ENCODE results near the gene UBE2E1.

Gene UBE2E1

GRCh38 chr3:23921052-23921511, 115.3 kb downstream of the UBE2E1 start:
- Mint-ChIP-seq H3K4me3 (no peak overlapping the region), H3K27me3 (ENCODE audit: low read depth) (peaks cover 3% of the 10 kb centered on the region)

GRCh38 chr3:23923786-23924185, 118.0 kb downstream of the UBE2E1 start:
- peaks cover 5% of the 10 kb centered on the region for H3K27me3 Mint-ChIP-seq (ENCODE audit: low read depth)
- no peak overlapping the region for H3K4me3 Mint-ChIP-seq
- H3K9me3 Mint-ChIP-seq, result no peaks in the 10 kb centered on the region
- H3K27ac Mint-ChIP-seq, result no peak overlapping the region
- peaks cover 29% of the 10 kb centered on the region for H3K36me3 Mint-ChIP-seq (ENCODE audit: low read depth)
- H3K4me1 Mint-ChIP-seq (ENCODE audit: low read depth), result peaks cover 14% of the 10 kb centered on the region
- no peak for DNase-seq (ENCODE audit: low spot score)

More at GRCh38 chr3:23921052-23921511, 115.3 kb downstream of the UBE2E1 start:
- Mint-ChIP-seq H3K36me3 (ENCODE audit: low read depth) (peaks cover 47% of the 10 kb centered on the region), H3K27ac (no peak overlapping the region), H3K4me1 (ENCODE audit: low read depth) (peaks cover 24% of the 10 kb centered on the region), H3K9me3 (no peaks in the 10 kb centered on the region)
- DNase-seq (ENCODE audit: low spot score), result no peak

- Mint-ChIP-seq H3K9me3 (no peaks in the 10 kb centered on the region), H3K4me3 (no peak overlapping the region), H3K36me3 (ENCODE audit: low read depth) (peaks cover 5% of the 10 kb centered on the region), H3K27me3 (ENCODE audit: low read depth) (peaks cover 12% of the 10 kb centered on the region), H3K4me1 (ENCODE audit: low read depth) (no peaks in the 10 kb centered on the region), H3K27ac (no peak overlapping the region)
- DNase-seq (ENCODE audit: low spot score), result no peak
Observed at GRCh38 chr3:23926246-23926645, 120.5 kb downstream of the UBE2E1 start.

- Mint-ChIP-seq H3K27ac (no peak overlapping the region), H3K4me1 (ENCODE audit: low read depth) (no peaks in the 10 kb centered on the region), H3K4me3 (no peak overlapping the region), H3K9me3 (no peaks in the 10 kb centered on the region), H3K27me3 (ENCODE audit: low read depth) (peaks cover 12% of the 10 kb centered on the region), H3K36me3 (ENCODE audit: low read depth) (peaks cover 1% of the 10 kb centered on the region)
- no peak for DNase-seq (ENCODE audit: low spot score)
Observed at GRCh38 chr3:23926736-23927135, 121.0 kb downstream of the UBE2E1 start.

GRCh38 chr3:23928524-23928923, 122.8 kb downstream of the UBE2E1 start:
- Mint-ChIP-seq H3K9me3 (no peaks in the 10 kb centered on the region), H3K36me3 (ENCODE audit: low read depth) (no peaks in the 10 kb centered on the region), H3K4me1 (ENCODE audit: low read depth) (no peaks in the 10 kb centered on the region), H3K27me3 (ENCODE audit: low read depth) (peaks cover 18% of the 10 kb centered on the region), H3K27ac (no peak overlapping the region), H3K4me3 (no peak overlapping the region)
- DNase-seq (ENCODE audit: low spot score), result no peak

GRCh38 chr3:23931597-23931996, 125.8 kb downstream of the UBE2E1 start:
- Mint-ChIP-seq H3K4me3 (no peak overlapping the region), H3K36me3 (ENCODE audit: low read depth) (no peaks in the 10 kb centered on the region), H3K9me3 (no peaks in the 10 kb centered on the region), H3K27ac (no peak overlapping the region), H3K27me3 (ENCODE audit: low read depth) (peaks cover 23% of the 10 kb centered on the region), H3K4me1 (ENCODE audit: low read depth) (no peaks in the 10 kb centered on the region)
- no peak for DNase-seq (ENCODE audit: low spot score)

- Mint-ChIP-seq H3K27me3 (ENCODE audit: low read depth) (peaks cover 30% of the 10 kb centered on the region), H3K4me3 (no peak overlapping the region), H3K36me3 (ENCODE audit: low read depth) (no peaks in the 10 kb centered on the region), H3K4me1 (ENCODE audit: low read depth) (no peaks in the 10 kb centered on the region), H3K27ac (no peak overlapping the region), H3K9me3 (no peaks in the 10 kb centered on the region)
- DNase-seq (ENCODE audit: low spot score), result no peak
Observed at GRCh38 chr3:23932571-23932970, 126.8 kb downstream of the UBE2E1 start.

GRCh38 chr3:23934253-23934652, 128.5 kb downstream of the UBE2E1 start:
- no peaks in the 10 kb centered on the region for H3K4me1 Mint-ChIP-seq (ENCODE audit: low read depth)
- no peak overlapping the region for H3K4me3 Mint-ChIP-seq
- H3K36me3 Mint-ChIP-seq (ENCODE audit: low read depth), result no peaks in the 10 kb centered on the region
- H3K27ac Mint-ChIP-seq, result no peak overlapping the region
- H3K9me3 Mint-ChIP-seq, result no peaks in the 10 kb centered on the region
- peaks cover 32% of the 10 kb centered on the region for H3K27me3 Mint-ChIP-seq (ENCODE audit: low read depth)
- no peak for DNase-seq (ENCODE audit: low spot score)

- DNase-seq (ENCODE audit: low spot score), result no peak
- H3K4me1 Mint-ChIP-seq (ENCODE audit: low read depth), result no peaks in the 10 kb centered on the region
- H3K36me3 Mint-ChIP-seq (ENCODE audit: low read depth), result no peaks in the 10 kb centered on the region
- no peak overlapping the region for H3K27ac Mint-ChIP-seq
- no peak overlapping the region for H3K4me3 Mint-ChIP-seq
- peaks cover 35% of the 10 kb centered on the region for H3K27me3 Mint-ChIP-seq (ENCODE audit: low read depth)
- no peaks in the 10 kb centered on the region for H3K9me3 Mint-ChIP-seq
Observed at GRCh38 chr3:23937296-23937695, 131.5 kb downstream of the UBE2E1 start.

- H3K27ac Mint-ChIP-seq, result no peak overlapping the region
- H3K27me3 Mint-ChIP-seq (ENCODE audit: low read depth), result peaks cover 41% of the 10 kb centered on the region
- H3K4me1 Mint-ChIP-seq (ENCODE audit: low read depth), result no peaks in the 10 kb centered on the region
- H3K4me3 Mint-ChIP-seq, result no peak overlapping the region
- H3K36me3 Mint-ChIP-seq (ENCODE audit: low read depth), result no peaks in the 10 kb centered on the region
- no peaks in the 10 kb centered on the region for H3K9me3 Mint-ChIP-seq
- no peak for DNase-seq (ENCODE audit: low spot score)
Observed at GRCh38 chr3:23938688-23939087, 132.9 kb downstream of the UBE2E1 start.

GRCh38 chr3:23940775-23941174, 135.0 kb downstream of the UBE2E1 start:
- no peak for DNase-seq (ENCODE audit: low spot score)
- Mint-ChIP-seq H3K4me3 (no peak overlapping the region), H3K36me3 (ENCODE audit: low read depth) (no peaks in the 10 kb centered on the region), H3K27ac (no peak overlapping the region), H3K9me3 (no peaks in the 10 kb centered on the region), H3K4me1 (ENCODE audit: low read depth) (peaks cover 4% of the 10 kb centered on the region), H3K27me3 (ENCODE audit: low read depth) (peaks cover 46% of the 10 kb centered on the region)
